ENCODE data around the gene CAPZA2. TPM values are rescaled to one million over a fixed set of nuclear protein-coding genes. Genes with fewer than 3 reads are reported as not detected.

The CAPZA2 gene
- total RNA-seq, 2 experiments from 2014 or later: 131 to 135 TPM

DNA sequence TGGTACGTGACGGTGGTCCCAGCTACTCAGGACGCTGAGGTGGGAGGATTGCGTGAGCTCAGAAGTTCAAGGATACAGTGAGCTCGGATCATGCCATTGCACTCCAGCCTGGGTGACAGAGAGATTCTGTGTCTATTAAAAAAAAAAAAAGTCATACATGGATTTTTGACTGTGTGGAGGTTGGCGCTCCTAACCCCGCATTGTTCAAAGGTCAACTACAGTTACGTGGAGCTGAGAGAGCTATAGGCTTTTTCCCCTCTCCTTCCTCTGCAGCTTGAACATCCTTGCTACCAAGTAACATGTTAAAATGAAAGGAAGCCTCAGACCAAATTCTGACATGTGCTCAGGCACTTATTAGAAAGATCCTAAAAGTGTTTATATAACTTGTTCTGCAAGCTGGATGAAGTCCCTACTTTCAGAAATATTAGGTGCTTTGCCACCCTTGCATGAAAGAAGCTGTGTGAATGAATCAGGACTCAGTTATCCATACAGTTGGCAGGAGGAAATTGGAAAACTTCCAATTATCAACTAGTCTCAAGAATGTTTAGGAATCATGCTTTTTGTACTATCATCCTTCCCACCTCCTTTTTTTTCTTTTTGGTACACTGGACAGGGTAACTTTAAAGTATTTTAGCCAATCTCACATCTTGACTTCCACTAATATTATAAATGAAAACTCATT, 78.4 kb downstream of the CAPZA2 start:
- H3K27me3 Mint-ChIP-seq: peaks cover 20% of the 10 kb centered on the region
- POLR2A ChIA-PET: interaction anchor here (0.6 kb wide), 1 partner anchor 181 kb away, joined by 3 read pairs; no protein-coding TSS in a partner anchor
- no peak overlapping the region for H3K4me3 Mint-ChIP-seq
- DNase-seq (no peak), ATAC-seq (ENCODE audit: low read depth) (no peak)
- no peaks in the 10 kb centered on the region for H3K9me3 Mint-ChIP-seq
- H3K27ac Mint-ChIP-seq: no peak overlapping the region
- no peaks in the 10 kb centered on the region for H3K36me3 Mint-ChIP-seq
- H3K4me1 Mint-ChIP-seq: no peaks in the 10 kb centered on the region

DNA sequence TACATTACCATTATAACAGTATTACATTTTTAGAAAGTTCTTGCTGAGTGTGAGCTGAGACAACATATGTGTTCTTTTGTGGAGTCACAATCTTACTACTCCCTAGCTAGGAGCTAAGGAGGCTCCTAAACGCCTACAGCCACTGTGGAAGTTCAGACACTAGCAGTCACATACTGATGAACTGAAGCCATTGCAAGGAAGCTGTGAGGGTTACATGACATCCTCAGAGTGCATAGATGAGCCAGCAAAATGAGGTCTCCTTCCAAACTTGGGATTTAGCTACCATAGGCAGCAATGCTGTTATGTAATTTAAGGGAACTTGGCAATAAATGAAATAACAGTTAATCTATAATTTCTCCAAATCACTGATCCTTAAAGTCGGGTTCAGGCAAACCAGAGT, 80.1 kb downstream of the CAPZA2 start:
- H3K36me3 Mint-ChIP-seq: no peaks in the 10 kb centered on the region

DNA sequence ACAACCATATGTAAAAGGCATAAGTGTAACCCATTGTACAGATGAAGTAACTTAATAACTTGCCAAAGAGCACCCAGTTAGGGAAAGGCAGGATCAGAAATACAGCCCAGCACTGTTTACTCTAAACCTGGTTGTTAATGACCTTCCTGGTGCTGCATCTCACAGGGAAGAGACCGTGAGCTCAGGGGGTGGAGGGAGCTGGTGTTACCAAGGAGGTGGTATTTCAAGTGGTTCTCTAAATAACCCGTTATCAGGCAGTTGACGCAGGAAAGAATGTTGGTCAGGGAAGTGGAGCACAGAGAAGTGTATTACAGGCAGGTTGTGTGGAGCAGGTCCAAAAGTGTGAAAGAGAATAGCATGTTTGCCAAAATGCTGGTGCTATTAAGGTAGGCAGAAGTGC, 86.5 kb downstream of the CAPZA2 start:
- Mint-ChIP-seq H3K27me3 (peaks cover 8% of the 10 kb centered on the region), H3K9me3 (no peaks in the 10 kb centered on the region), H3K4me1 (peaks cover 3% of the 10 kb centered on the region), H3K36me3 (no peaks in the 10 kb centered on the region), H3K4me3 (no peak overlapping the region), H3K27ac (no peak overlapping the region)
- ATAC-seq (ENCODE audit: low read depth) (no peak), DNase-seq (no peak)
- POLR2A ChIA-PET: no interaction called here

More for the DNA sequence above, 80.1 kb downstream of the CAPZA2 start:
- no peak for DNase-seq
- Mint-ChIP-seq H3K27ac (no peak overlapping the region), H3K27me3 (peaks cover 10% of the 10 kb centered on the region), H3K9me3 (no peaks in the 10 kb centered on the region), H3K4me3 (no peak overlapping the region), H3K4me1 (no peaks in the 10 kb centered on the region)
- POLR2A ChIA-PET: no interaction called here
- ATAC-seq (ENCODE audit: low read depth): no peak

DNA sequence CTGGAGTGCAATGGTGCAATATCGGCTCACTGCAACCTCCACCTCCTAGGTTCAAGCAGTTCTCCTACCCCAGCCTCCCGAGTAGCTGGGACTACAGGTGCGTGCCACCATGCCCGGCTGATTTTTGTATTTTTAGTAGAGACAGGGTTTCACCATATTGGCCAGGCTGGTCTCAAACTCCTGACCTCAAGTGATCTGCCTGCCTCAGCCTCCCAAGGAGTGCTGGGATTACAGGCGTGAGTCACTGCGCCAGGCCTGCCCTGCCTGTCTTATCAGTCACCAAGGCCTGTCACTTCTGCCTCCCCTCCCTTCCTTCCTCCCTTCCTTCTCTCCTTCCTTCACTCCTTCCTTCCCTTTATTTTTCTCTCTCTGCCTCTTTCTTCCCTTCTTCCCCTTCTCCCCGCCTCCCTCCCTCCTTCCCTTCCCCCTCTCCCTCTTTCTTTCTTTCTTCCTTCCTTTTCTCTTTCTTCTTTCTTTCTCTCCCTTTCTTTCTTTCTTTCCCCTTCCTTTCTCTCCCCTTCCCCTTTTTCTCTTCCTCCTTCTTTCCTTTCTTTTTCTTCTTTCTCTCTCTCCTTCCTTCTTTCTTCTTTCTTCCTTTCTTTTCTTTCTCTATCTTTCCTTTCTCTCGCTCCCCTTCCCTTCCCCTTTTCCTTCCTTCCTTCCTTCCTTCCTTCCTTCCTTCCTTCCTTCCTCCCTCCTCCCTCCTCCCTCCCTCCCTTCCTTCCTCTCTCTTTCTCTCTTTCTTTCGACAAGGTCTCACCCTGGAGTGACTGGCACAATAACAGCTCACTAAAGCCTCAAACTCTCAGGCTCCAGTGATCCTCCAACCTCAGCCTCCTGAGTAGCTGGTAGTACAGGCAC, 87.8 kb downstream of the CAPZA2 start:
- Mint-ChIP-seq H3K4me1 (peaks cover 13% of the 10 kb centered on the region), H3K9me3 (no peaks in the 10 kb centered on the region), H3K27me3 (peaks cover 7% of the 10 kb centered on the region), H3K27ac (no peak overlapping the region), H3K4me3 (no peak overlapping the region), H3K36me3 (no peaks in the 10 kb centered on the region)
- ATAC-seq (ENCODE audit: low read depth): no peak
- POLR2A ChIA-PET: interaction anchor here (0.6 to 0.7 kb wide), 2 partner anchors 86 to 262 kb away, joined by 4 to 6 read pairs; no protein-coding TSS in a partner anchor
- DNase-seq: no peak

- H3K27me3 Mint-ChIP-seq: peaks cover 7% of the 10 kb centered on the region
- H3K9me3 Mint-ChIP-seq: no peaks in the 10 kb centered on the region
- POLR2A ChIA-PET: interaction anchor here (0.6 kb wide), 1 partner anchor 87 kb away, joined by 6 read pairs; no protein-coding TSS in a partner anchor
- peaks cover 17% of the 10 kb centered on the region for H3K4me1 Mint-ChIP-seq
- H3K36me3 Mint-ChIP-seq: no peaks in the 10 kb centered on the region
- H3K27ac Mint-ChIP-seq: no peak overlapping the region
- H3K4me3 Mint-ChIP-seq: no peak overlapping the region
- no peak for ATAC-seq (ENCODE audit: low read depth)
- DNase-seq: no peak
These were observed 88.5 kb downstream of the CAPZA2 start for GRCh38 chr7:116950889-116951351.

DNA sequence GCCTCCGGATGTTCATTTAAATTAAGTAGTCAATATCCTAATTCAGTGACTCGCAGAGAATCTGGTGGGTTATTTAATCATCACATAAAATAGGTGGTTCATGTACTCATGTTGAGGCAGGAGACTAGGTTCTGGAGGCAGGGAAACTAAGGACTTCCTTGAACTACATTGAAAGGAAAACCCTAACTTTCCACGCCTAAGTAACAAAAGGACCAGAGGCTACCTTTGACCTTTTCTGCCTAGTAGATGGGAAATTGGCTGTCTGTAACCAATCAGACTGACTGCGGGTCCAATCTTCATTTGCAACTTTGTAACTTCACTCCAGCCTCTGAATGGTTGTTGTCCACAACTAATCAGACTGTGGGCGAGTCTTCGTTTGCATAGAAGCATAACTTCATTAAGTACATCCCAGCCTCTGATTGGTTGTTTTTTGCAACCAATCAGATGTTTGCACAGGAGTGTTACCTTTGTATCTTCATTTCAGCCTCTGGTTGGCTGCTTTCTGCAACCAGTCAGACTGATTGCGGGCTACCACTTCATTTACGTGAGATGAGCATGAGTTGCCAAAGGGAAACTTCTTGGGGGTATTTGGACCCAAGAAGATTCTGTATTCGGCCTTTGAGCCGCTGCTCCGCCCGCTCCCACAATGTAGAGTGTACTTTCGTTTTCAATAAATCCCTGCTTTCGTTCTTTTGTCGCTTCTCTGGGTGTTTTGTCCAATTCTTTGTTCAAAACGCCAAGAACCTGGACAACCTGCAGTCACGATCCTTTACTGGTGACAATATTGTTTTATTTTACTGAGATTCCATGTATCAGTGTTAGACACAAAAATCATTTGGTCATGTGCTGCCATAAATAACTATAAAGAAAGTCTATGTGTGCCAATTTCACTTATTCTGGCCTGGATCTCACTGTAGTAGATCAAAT, 89.2 kb downstream of the CAPZA2 start:
- Mint-ChIP-seq H3K27ac (no peak overlapping the region), H3K4me1 (peaks cover 17% of the 10 kb centered on the region), H3K9me3 (no peaks in the 10 kb centered on the region), H3K4me3 (no peak overlapping the region), H3K27me3 (peaks cover 7% of the 10 kb centered on the region), H3K36me3 (no peaks in the 10 kb centered on the region)
- POLR2A ChIA-PET: no interaction called here
- DNase-seq: no peak
- ATAC-seq (ENCODE audit: low read depth): no peak

DNA sequence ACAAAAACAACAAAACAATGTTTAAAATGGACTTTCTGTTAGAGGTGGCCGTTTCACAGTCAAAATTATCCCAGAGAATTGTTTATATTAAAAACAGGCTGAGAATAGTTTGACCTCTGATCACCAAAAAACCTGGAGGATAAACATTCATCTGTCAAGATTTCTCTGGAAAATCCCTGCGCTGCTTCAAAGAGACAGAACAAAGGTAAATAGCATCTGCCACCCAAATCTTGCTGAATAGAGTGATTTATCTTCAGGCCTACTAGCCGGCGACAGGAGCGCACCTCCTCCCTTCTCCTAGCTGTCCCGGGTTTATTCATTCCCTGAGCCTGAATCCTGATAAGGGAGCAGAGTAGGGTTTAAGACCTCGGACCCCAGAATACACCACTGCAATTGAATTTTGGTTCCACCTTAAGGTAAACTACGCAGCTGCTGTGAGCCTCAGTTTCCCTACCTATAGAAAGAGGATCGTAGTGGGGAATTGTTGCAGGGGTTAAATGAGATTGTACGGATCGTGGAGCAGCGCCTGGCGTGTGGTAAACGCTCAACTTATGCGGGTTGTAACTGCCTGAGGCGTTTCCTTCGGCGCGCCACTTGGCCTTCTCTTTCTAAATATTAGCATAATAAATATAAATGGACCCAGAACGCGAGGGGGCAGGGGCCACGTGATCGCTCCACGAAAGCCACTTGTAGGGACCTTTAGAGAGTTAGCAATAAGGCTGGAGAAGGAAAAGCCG, 90.4 kb downstream of the CAPZA2 start:
- H3K27ac Mint-ChIP-seq: peak overlapping the region; percentile 44
- peaks cover 17% of the 10 kb centered on the region for H3K4me1 Mint-ChIP-seq
- ATAC-seq (ENCODE audit: low read depth) (no peak), DNase-seq (no peak)
- no peaks in the 10 kb centered on the region for H3K9me3 Mint-ChIP-seq
- peak overlapping the region; percentile 80 for H3K4me3 Mint-ChIP-seq
- peaks cover 7% of the 10 kb centered on the region for H3K27me3 Mint-ChIP-seq
- POLR2A ChIA-PET: interaction anchor here (0.6 kb wide), 1 partner anchor 742 kb away, joined by 3 read pairs; the partner anchor contains the start of gene TES
- no peaks in the 10 kb centered on the region for H3K36me3 Mint-ChIP-seq

DNA sequence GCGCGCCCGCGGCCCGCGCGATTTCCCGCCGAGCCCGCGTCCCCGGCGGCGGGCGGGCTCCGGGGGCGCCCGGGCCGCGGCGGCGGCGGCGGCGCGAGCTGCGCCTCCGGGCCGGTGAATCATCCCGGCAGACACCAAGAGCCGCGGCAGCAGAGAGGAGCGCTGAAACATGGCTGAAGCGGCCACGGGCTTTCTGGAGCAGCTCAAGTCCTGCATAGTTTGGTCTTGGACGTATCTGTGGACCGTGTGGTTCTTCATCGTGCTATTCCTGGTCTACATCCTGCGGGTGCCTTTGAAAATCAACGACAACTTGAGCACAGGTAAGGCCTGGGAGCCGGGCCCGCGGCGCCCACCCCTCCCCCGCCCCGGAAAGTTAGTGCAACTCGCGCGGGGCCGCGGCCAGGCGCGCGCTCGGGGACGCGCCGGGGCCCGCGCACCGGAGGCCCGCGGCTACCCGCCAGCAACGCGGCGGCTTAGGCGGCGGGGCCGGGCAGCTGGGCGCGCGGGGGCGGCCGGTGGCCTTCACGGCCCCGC, 91.1 kb downstream of the CAPZA2 start, which contains the start of gene ST7:
ST7 (plus strand) TSS at position 130 of the 534 bp plus-strand sequence; CDS start at position 170, 40 bp downstream.
- no peaks in the 10 kb centered on the region for H3K36me3 Mint-ChIP-seq
- no peaks in the 10 kb centered on the region for H3K9me3 Mint-ChIP-seq
- POLR2A ChIA-PET: interaction anchor here (0.6 kb wide), 1 partner anchor 743 kb away, joined by 3 read pairs; the partner anchor contains the start of gene TES
- H3K4me1 Mint-ChIP-seq: peaks cover 17% of the 10 kb centered on the region
- H3K27me3 Mint-ChIP-seq: peaks cover 4% of the 10 kb centered on the region
- peak within 1 kb of the TSS; percentile 85 for H3K27ac Mint-ChIP-seq
- peak; percentile 82 for ATAC-seq (ENCODE audit: low read depth)
- DNase-seq: peak; percentile 79
- H3K4me3 Mint-ChIP-seq: peak within 1 kb of the TSS; percentile 93

GRCh38 chr7:116953906-116954838, 91.8 kb downstream of the CAPZA2 start:
- Mint-ChIP-seq H3K27me3 (no peaks in the 10 kb centered on the region), H3K9me3 (no peaks in the 10 kb centered on the region), H3K4me1 (peaks cover 17% of the 10 kb centered on the region), H3K27ac (peak overlapping the region; percentile 85), H3K36me3 (no peaks in the 10 kb centered on the region), H3K4me3 (peak overlapping the region; percentile 93)
- ATAC-seq (ENCODE audit: low read depth) (peak; percentile 21), DNase-seq (no peak)
- POLR2A ChIA-PET: interaction anchor here (0.6 kb wide), 1 partner anchor 36 kb away, joined by 3 read pairs; no protein-coding TSS in a partner anchor

GRCh38 chr7:116955340-116955739, 93.0 kb downstream of the CAPZA2 start:
- peaks cover 17% of the 10 kb centered on the region for H3K4me1 Mint-ChIP-seq
- POLR2A ChIA-PET: no interaction called here
- H3K4me3 Mint-ChIP-seq: no peak overlapping the region
- H3K9me3 Mint-ChIP-seq: no peaks in the 10 kb centered on the region
- ATAC-seq (ENCODE audit: low read depth) (no peak), DNase-seq (no peak)
- no peaks in the 10 kb centered on the region for H3K27me3 Mint-ChIP-seq
- H3K36me3 Mint-ChIP-seq: no peaks in the 10 kb centered on the region
- no peak overlapping the region for H3K27ac Mint-ChIP-seq

DNA sequence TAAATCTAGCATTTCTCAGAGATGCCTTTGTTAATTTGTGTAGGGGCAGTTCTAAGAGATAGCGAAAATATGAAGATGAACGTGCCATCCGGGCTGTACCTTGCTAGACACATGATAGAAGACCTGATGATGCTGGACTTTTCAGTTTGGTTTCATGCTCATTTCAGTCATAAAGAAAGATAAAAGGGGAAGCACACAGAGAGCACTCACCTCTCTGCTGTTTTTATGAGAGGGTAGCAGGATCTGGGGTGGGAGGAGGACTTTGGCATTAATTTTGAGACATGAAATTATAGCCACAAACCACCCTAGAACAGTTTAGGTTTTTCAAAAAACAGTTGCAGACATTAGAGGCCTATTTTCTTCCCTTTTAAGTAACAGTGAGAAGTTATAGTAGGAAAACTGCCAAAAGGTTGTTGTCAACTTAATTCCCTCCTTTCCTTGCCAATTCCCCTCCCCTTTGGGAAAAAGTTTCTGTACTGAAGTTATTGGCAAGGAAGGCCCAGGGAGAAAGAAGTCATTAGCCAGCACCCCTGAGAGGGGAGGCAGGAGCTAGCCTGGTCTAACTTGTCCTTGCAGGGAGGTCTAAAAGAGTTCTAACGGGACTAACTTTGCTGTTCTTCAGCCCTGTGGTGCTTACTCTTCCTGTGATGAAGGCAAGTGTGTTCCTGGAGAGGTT, 93.6 kb downstream of the CAPZA2 start:
- POLR2A ChIA-PET: no interaction called here
- H3K4me1 Mint-ChIP-seq: peaks cover 19% of the 10 kb centered on the region
- H3K27me3 Mint-ChIP-seq: peaks cover 3% of the 10 kb centered on the region
- ATAC-seq (ENCODE audit: low read depth): no peak
- H3K9me3 Mint-ChIP-seq: no peaks in the 10 kb centered on the region
- H3K4me3 Mint-ChIP-seq: no peak overlapping the region
- no peak overlapping the region for H3K27ac Mint-ChIP-seq
- DNase-seq: no peak
- H3K36me3 Mint-ChIP-seq: no peaks in the 10 kb centered on the region

All from activated naive CD8-positive, alpha-beta T cell treated with anti-CD3 and anti-CD28 coated beads, Interleukin-2, amount 10 ng/mL, durations not matched to agents 7 days and 5 days (primary cell).